Activated CD4-positive, CD25-positive, alpha-beta regulatory T cell treated with anti-CD3 and anti-CD28 coated beads, Interleukin-2, amount 50 U/mL, for 72 hours (primary cell): ENCODE data around the gene PTP4A1.
A peak's percentile ranks its signal among the peaks of the same experiment; 100 is the strongest.
"Not testable (repeated sequence)": the region's sequence is repeated elsewhere in the genome, so short reads cannot be mapped to it uniquely, and the experiment has no call there.

Experiments
- DNase-seq: peaks from one replicate; pipeline ENCODE4 v3.0.0; 2021

The PTP4A1 gene

DNA sequence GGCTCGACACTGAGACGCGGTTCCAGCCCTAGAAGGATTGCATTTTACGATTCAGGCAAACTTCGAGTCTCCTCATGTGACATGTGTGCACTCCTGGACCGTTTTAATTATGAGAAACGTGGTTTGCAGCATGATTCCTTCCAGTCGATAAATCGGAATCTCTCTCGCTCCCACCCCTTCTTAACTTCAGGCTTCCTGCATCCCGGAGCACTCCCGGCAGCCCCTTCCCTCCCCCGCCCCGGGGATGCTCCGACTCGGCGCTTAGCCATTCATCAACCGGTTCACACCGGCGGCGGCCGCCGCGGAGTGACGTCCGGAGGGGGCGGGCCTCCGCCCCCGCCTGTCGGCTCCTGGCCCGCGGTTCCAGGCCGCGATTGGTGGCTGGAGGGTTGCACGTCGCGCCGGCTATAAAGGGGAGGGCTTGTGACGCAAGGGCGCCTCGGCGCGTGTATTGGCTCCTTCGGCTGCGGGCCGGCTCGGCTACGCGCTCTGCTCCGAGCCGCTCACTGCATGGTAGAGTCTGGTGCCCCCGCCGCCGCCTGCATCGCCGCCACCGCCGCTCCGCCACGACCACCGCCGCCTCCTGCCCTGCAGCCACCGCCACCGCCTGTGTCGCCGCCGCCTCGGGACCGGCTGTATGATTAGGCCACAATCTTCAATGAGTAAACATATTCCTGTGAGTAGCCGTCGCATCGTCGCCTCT is at the start of gene PTP4A1, which contains the start of gene LOC128125822:
Gene PTP4A1 (plus strand): TSS at position 437 of the 703 bp plus-strand sequence. CDS start 4,401 bp downstream, outside the sequence.
Gene LOC128125822 (plus strand): TSS at position 437 of the 703 bp plus-strand sequence.
- DNase-seq: peak; percentile 96

DNA sequence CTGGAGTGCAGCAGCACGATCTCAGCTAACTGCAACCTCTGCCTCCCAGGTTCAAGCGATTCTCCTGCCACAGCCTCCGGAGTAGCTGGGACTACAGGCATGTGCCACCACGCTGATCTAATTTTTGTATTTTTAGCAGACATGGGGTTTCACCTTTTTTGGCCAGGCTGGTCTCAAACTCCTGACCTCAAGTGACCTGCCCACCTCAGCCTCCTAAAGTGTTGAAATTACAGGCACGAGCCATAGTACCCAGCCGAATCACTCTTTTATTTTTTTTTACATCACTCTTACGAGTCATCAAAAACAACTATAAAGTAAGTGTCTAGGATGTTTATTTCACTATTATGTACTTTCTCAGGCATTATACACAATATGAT is 49.4 kb upstream of the PTP4A1 start:
- DNase-seq: not testable (repeated sequence)

DNA sequence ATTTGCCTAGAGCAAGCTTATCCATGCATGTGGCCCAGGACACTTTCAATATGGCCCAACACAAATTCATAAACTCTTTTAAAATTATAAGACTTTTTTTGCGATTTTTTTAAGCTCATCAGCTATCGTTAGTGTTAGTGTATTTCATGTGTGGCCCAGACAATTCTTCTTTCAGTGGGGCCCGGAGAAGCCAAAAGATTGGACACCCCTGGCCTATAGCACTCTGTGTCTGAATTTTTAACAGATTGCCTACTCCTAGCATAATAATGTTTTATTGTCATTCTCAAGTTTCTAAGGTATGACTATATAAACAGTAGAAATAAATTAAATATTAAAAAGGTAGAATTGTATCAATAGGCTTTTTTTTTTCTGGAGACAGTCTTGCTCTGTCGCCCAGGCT is 48.6 kb upstream of the PTP4A1 start:
- DNase-seq: no peak

DNA sequence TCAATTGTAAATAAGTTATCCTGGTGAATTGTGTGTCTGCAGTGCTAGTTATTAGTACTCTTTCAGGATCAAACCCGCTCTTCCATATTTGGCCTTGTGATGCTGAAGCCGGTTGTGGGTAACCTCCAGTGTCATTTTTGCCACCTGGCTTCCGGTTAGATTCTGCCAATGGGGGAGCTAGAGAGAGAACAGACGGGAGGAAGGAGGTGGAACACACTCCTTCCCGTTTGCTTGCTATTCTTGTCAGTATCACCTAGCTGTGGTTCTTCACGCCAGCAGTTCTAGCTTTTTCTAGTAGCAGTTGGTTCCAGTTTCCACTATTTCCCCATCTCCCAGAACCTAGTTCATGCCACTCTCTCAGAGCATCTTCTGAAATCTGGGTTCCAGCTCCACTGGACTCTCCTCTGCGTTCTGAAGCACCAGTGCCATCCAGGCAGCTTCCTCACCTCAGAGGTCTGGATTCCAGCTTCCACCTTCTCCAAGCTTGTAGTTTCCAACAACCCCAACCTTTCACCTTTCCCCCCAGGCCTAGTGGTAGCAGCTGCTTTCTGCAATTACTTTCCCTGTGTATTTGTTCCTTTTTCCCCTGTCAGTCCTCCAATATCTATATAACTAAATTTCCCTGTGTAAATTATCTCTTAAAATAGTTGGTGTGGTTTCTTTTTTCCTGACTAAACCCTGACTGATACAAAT is 46.9 kb upstream of the PTP4A1 start:
- DNase-seq: no peak

DNA sequence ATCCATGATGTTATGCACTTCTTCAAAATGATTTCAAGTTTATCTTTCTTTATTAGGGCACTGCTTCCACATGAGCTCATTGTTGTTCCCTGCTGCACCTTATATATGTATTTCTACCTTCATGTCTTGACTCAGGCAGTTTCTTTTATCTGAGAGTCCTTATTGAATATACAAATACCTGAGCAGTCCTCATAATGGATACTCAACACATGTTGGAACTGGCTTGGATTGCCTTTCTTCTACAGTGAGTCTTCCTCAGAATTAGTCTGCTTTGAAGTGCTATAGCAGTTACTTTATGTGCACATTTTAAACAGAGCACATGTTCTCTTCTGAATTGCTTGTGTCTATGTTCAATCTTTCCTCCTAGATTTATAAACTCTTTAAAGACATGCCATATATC is 45.3 kb upstream of the PTP4A1 start:
- no peak for DNase-seq

DNA sequence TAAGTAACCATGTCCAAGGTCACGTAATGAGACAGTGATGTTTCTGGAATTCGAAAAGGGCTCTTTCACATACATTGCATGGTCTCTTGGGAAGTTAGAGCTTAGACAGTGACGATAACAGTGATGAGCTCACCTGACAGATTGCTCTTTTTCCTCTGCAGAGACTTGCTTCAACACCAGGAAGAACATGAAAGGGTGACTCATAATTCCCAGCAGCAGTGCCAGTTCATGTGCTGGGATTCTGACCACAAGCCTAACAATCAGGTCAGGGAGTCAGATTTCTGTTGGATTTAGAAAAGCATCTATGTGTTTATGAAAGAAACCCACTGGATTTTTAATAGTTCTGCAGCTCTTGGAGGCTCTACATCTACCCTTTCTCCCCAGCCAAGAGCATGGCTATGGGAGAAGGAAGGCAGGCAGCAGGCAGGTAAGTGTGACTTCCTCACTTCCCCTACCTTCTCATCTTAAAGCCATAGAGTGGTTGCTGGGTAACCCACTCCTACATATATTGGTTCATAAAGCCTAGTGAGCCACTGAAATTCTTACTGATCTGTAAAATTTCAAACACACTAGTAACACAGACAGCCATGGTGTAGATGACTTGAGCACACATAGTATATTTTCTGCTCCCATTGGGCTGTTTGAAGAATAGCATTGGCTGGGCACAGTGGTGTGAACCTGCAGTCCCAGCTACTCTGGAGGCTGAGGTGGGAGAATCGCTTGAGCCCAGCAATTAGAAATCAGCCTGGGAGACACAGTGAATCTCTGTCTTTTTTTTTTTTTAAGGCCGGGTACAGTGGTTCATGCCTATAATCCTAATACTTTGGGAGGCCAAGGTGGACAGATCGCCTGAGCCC is 44.4 kb upstream of the PTP4A1 start:
- no peak for DNase-seq

DNA sequence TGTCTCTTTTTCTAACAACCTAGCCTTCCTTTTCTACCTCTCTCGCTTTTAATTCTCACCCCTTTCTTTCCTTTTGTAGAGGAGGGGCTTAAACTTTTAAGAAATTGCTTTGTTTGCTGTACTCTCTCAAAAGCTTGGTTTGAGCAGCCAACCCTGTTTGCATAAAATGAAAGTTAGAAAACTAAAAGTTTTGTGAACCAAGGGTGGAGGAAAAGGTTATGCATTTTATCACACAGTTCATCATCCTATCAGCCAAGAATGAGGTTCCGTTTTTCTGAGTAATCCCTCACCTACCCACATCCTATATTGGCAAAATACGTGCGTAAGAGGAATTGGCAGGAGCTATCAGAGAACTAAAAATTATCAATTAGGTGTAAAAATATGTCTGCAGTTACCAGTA is 42.8 kb upstream of the PTP4A1 start:
- no peak for DNase-seq

DNA sequence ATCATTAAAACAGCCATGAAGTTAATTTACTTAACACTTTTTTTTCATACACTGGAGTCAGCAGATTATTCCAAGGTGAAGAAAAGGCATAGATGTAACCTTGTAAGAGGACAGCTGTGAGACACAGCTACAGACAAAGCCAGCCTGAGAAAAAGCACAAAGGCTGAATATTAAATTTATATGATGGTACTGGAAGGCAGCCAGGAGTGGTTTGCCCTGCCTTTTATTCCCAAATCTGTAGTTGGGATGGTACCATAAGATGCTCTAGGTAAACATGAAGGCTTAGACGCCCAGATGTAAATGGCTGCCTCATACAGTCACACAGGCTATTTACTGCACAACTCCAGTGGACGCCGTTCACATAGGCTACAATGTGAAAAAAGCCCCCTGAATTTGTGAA is 42.1 kb upstream of the PTP4A1 start:
- DNase-seq: no peak

DNA sequence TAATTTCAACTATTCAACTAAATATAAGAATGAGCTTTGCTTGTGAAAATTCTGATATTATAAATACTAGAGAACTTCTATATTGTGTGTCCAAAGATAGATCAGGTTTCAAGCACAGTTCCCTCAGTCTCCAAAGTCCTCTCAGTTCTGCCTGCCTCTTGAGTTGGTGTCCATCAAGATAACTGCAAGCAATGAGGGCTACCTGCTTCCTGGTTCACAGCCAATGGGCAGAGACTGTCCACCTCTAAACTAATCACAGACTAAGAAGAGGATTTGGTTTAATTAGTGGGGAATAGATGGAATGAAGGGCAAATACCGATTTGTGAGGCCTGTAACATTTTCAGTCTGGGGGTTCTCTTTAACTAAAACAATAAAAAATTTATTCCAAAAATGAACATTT is 41.3 kb upstream of the PTP4A1 start:
- no peak for DNase-seq

DNA sequence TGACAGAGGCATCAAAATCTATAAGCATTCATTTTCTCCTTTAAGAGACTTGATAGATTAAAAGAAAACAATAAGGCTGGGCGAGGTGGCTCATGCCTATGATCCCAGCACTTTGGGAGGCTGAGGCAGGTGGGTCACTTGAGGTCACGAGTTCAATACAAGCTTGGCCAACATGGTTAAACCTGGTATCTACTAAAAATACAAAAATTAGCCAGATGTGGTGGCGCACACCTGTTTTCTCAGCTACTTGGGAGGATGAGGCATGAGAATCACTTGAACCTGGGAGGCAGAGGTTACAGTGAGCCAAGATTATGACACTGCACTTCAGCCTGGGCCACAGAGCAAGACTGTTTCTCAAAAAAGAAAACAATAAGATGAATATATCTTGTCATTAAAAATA is 39.3 kb upstream of the PTP4A1 start:
- no peak for DNase-seq

DNA sequence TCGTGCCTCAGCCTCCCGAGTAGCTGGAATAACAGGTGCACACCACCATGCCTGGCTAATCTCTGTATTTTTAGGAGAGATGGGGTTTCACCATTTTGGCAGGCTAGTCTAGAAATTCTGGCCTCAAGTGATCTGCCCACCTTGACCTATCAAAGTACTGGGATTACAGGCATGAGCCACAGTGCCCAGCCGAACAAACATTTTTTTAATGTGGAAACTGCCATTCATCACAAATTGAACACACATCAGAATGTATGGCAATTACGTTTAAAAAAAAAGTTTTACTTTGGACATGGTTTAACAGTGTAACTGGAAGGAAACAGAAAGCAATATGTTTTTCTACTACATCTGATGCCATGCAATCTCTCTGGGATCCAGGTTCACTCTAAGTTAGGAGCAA is 38.3 kb upstream of the PTP4A1 start:
- no peak for DNase-seq

DNA sequence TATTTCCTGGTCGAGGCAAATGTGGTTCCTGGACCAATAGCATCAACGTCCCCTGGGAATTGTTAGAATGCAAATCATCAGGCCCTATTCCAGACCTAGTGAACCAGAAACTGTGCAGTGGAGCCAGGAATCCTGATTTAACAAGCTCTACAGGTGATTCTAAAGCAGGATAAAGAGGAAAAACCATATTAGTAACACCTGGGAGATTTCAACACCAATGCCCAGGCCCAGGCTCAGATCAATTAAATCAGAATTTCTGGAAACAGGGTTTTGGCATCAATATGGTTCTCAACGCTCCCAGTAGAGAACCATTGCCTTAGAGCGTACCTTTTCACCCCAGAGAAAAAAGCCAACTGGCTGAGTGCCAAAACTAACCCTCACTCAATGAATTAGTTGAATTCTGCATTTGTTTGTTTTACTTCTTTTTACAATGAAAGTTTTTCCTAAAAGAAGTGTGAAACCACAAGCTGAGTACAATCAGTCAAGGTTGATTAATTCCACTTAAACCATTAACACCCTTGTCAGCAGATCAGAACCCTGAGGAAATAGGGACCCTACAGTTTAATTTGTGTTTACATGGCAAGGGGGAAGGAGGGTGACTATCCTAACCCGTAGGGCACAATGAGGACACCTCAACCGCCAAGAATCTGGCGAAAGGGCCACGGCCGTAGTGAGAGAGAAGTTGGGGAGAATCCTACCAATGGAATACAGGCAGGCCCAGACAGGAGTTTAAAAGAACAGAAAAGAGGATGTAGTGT is 34.9 kb upstream of the PTP4A1 start:
- no peak for DNase-seq

DNA sequence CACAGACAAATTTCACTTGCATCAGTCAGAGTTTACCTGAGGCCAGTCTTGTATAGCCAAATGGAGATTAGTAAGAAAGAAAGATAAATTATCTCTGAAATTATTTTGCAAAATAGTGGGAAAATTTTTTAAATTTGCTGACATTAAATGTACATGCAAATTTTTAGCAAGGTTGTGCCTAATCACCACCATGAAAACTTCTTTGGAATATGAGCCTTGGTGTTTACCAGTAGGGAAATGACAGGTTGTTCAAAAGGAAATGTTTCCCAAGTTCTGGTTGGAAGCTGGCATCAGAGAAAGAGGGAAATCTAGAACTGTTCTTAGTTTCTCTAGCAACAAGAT is 34.4 kb upstream of the PTP4A1 start:
- no peak for DNase-seq

DNA sequence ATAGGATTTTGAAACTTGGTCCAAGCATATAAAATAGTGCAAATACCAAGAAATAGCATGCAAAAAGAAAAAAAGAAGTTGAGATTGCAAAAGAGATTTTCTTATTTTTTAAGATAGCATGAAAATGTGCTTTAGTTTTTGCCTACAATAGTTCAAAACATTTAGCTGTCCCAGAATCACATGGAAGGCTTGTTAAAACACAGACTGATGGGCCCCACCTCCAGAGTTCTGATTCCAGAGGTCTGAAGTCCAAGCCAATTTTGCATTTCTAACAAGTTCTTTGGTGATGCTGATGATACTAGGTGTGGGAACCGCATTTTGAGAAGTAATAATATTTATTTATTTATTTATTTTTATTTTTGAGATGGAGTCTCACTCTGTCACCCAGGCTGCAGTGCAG is 33.7 kb upstream of the PTP4A1 start:
- no peak for DNase-seq

DNA sequence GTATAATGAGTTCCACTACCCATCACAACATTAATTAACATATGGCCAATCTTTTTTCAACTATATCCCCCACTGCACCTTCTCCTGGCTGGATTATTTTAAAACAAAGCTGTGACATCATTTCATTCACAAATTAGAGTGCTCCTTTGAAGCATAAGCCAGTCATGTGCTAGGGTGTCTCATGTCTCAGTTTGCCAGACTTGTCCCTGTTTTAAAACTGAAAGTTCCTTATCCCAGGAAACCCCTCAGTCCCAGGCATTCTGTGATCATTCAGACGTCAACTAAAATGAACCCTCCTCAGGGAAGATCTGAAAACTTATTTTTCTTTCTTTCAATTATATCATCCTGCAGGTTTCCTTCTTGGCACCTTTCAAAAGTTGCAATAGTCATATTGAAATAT is 29.3 kb upstream of the PTP4A1 start:
- no peak for DNase-seq

DNA sequence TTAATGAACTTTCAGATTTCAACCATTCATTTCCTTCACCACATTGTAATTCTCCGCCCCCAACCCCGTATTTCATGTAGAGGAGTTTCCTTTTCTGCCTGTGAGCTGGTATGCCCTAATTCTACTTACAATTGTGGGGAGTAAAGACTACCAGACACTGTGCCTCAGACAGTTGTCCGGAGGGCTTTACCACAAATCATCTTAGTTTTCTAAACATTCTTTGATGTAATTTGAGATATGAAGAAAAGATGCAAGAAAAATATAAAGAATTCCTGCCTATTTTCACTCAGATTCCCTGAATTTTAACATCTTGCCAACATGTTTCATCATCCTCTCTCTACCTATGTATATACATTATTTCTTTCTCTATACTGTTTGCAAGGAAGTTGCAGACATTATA is 28.3 kb upstream of the PTP4A1 start:
- no peak for DNase-seq

DNA sequence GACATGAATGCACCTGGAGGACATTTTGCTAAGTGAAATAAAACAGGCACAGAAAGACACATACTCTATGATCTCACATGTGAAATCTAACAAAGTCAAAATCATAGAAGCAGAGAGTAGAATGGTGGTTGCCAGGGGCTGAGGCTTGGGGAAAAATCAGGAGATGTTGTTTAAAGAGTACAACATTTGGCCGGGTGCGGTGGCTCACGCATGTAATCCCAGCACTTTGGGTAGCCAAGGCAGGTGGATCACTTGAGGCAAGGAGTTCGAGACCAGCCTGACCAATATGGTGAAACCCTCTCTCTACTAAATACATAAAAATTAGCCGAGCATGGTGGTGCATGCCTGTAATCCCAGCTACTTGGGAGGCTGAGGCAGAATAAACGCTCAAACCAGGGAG is 26.0 kb upstream of the PTP4A1 start:
- no peak for DNase-seq

DNA sequence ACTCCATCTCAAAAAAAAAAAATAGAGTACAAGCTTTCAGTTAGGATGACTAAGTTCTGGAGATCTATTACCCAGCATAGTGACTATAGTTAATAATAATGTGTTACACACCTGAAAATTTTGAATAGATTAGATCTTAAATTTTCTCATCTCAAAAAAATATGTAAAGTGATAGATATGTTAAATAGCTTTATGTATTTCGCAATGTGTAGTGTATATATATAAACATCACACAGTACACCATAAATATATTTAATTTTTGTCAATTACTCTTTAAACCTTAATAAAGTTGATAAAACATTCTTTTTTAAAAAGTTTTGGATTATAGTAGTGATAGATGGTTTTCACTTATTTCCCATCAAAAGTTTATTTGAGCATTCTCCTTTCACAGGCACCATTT is 25.6 kb upstream of the PTP4A1 start:
- DNase-seq: no peak

DNA sequence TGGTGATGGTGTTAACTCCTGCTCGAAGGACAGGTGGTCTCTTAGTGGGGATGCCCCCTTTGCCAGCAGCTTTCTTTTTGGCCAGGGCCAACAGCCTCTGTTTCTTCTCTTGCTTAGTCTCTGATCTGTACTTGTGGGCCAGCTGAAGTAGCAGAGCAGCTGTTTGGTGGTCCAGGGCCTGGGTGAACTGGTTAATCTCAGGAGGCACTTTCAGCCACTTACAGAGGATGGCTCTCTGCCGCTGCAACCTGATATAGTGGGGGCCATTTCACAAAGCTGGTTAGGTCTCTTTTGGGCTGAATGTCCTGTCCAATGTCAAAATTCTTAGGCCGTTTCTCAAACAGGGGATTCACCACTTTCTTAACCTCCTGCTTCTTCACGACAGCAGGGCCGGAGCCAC is 23.2 kb upstream of the PTP4A1 start:
- DNase-seq: no peak

DNA sequence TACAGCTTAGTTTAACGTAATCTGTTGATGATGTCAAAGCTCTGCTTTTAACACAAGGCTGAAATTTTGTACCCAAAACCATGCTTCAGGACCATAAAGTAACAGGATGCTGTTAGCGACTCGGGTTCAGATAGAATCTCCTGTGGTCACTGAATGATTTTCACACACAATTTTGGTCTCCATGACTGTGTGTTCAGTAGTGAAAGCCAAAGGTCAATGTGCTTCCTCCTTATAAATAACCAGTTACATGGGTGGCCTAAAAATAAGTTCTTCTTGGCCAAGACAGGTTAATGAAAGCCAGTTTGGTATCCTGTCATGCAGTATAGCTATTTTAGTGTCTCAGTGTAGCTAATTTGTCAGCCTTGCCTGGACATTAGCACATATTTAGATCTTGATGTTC is 19.1 kb upstream of the PTP4A1 start:
- no peak for DNase-seq

DNA sequence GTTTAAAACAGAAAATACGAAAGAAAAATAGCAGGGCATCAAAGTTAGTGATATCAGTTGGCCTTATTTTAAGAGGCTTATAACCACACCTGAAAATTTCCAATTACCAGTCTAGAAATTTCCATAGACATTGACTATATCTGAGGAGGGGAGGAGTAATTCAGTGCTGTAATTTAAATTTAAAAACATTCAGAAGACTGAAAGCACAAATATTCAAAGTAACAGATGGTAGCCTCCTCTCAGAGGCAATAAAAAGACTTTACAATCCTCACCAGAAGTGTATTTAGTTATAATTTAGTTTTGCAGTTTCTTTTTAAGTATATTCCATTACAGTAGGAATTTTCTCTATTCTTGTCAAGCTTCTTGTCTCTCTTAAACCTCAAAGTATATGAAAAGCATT is 18.4 kb upstream of the PTP4A1 start:
- DNase-seq: no peak

DNA sequence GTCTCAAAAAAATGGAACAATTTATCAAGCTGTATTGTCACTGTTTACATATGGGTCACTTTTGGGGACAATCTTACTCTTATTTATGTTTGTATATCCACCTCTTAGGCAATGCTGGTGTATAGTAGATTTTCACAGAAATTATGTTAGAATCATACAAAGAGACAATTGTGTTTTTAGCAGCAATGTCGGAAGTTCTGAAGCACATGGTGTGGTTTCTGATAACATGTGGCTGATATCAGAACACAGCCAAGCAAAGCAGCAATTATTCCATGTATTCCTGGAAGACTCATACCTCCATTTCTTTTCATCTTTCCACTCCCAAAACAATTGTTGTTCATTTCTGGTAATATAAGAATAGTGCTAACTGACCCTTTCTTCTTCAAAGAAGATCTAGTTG is 17.5 kb upstream of the PTP4A1 start:
- DNase-seq: no peak

DNA sequence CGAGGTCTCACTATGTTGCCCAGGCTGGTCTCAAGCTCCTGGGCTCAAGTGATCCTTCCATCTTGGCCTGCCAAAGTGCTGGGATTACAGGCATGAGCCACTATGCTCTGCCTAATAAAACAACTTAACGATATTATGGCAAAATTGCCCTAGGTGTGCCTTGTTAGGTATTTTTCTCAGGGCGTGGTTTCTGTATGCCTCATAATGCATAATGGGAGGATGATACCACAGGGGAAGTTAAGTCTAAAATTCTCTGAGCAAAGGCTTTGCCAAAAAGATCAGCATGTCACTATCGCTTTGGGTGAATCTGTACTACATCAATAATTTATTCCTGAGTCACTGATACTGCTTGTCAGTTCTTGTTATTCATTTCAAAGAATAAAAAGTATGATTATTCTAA is 15.9 kb upstream of the PTP4A1 start:
- DNase-seq: no peak
